ENCODE measurements around the gene FUT8.

The FUT8 gene

DNA sequence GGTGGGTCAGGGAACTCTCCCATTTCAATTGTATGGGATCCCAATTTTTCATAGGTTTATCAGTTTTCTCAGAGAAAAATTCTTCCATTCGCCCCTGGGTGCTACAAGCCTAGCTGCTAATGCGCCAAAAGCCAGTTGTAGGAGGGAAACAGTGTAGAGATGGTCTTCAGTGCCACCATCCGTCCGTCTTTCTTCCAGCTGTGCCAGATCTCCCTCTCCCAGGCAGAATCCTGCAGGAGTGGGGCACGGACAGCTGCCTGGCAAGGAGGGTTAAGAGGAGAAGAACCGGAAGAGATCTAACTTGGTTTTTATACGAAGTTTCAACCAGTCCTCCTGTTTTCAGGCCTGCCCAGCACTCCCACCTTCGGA, 38.9 kb upstream of the FUT8 start:
- DNase-seq (ENCODE audit: low read depth) = no peak
- H3K4me3 ChIP-seq (ENCODE audit: low read depth, low read length) = no peak overlapping the region
- no peak for TF ChIP-seq CTCF (conservative IDR thresholded peaks at IDR 0.05; ENCODE audit: low read depth, low read length)

GRCh38 chr14:65377576-65377975, 35.0 kb upstream of the FUT8 start:
- no peak for TF ChIP-seq CTCF (conservative IDR thresholded peaks at IDR 0.05; ENCODE audit: low read depth, low read length)
- peak; percentile 59 for DNase-seq (ENCODE audit: low read depth)
- no peak overlapping the region for H3K4me3 ChIP-seq (ENCODE audit: low read depth, low read length)

DNA sequence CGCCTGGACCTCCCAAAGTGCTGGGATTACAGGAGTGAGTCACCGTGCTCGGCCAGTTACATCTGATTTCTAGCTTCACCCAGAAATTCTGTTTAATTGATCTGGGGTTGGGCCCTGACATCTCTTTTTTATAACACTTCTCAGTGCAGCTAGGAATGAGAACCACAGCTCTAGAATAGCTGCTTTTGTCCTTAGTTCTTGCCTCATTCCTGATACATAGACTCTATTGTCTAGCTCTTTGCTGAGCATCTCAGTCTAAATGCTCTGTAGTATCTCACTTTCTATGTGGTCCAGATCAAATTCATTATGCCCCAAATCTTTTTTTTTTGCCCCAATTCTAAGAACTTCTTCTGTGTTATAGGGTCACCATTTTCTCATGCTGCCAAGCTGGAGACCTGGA, 29.9 kb upstream of the FUT8 start:
- DNase-seq (ENCODE audit: low read depth) = no peak
- TF ChIP-seq CTCF (conservative IDR thresholded peaks at IDR 0.05; ENCODE audit: low read depth, low read length) = no peak
- H3K4me3 ChIP-seq (ENCODE audit: low read depth, low read length) = no peak overlapping the region

- H3K4me3 ChIP-seq (ENCODE audit: low read depth, low read length) = no peak overlapping the region
- TF ChIP-seq CTCF (conservative IDR thresholded peaks at IDR 0.05; ENCODE audit: low read depth, low read length) = no peak
- no peak for DNase-seq (ENCODE audit: low read depth)
Measured at GRCh38 chr14:65387171-65387570, 25.4 kb upstream of the FUT8 start.

DNA sequence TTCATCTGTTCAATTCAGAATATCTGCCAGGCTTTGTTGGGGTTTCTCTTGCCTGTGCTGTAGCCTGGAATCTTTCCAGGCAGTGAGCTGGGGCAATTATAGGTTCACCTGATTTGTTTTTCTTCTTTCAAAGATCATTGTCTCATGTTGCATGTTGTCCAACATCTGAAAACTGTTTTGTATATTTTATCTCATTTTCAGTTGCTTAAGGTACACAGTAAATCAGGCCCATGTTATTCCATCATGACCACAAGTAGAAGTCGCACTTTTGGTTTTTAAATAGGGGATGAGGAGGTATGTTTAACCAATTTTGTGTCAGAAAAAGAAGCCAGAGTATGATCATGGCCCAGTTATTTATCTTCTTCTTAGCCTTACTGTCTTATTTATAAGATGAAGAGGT, 24.9 kb upstream of the FUT8 start:
- H3K4me3 ChIP-seq (ENCODE audit: low read depth, low read length) = no peak overlapping the region
- DNase-seq (ENCODE audit: low read depth) = no peak

GRCh38 chr14:65392296-65392695, 20.2 kb upstream of the FUT8 start:
- DNase-seq (ENCODE audit: low read depth) = no peak
- TF ChIP-seq CTCF (conservative IDR thresholded peaks at IDR 0.05; ENCODE audit: low read depth, low read length) = no peak

More for the DNA sequence above, 24.9 kb upstream of the FUT8 start:
- TF ChIP-seq CTCF (conservative IDR thresholded peaks at IDR 0.05; ENCODE audit: low read depth, low read length) = no peak

DNA sequence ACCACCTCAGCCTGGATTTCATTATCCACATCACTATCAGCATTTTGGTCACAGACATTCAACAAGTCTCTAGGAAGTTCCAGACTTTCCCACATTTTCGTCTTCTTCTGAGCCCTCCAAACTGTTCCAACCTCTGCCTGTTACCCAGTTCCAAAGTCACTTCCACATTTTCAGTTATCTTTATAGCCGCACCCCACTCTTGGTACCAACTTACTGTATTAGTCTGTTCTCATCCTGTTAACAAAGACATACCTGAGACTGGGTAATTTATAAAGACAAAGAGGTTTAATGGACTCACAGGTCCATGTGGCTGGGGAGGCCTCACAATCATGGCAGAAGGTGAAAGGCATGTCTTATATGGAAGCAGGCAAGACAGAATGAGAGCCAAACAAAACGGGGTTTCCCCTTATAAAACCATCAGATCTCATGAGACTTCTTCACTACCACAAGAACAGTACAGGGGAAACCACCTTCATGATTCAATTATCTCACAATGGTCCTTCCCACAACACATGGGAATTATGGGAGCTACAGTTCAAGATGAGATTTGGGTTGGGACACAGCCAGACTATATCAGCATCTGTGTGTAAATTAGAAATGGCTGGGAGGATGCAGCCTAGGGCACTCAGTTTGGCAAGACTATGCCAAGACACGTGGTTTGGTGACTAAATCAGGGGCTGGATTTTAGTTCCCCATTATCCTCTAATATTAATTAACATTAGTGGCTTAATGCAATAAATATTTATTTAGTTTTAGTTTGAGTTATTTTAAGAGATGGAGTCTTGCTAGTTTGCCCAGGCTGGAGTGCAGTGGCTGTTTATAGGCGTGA, 16.2 kb upstream of the FUT8 start:
- no peak overlapping the region for H3K4me3 ChIP-seq (ENCODE audit: low read depth, low read length)
- no peak for DNase-seq (ENCODE audit: low read depth)
- TF ChIP-seq CTCF (conservative IDR thresholded peaks at IDR 0.05; ENCODE audit: low read depth, low read length) = no peak

More at GRCh38 chr14:65392296-65392695, 20.2 kb upstream of the FUT8 start:
- no peak overlapping the region for H3K4me3 ChIP-seq (ENCODE audit: low read depth, low read length)

All from choroid plexus epithelial cell (primary cell).